ENCODE results near the gene LRP2. TPM values are rescaled to one million over a fixed set of nuclear protein-coding genes. Genes with fewer than 3 reads are reported as not detected.

Gene LRP2
- total RNA-seq, 3 donors from 2014 or later (not counting 1 experiment from before 2014, with no cell fraction given), result not detected

GRCh38 chr2:169082995-169083394, 279.3 kb downstream of the LRP2 start:
- no peak overlapping the region for H3K27ac ChIP-seq (ENCODE audit: low read length)
- peaks cover 2% of the 10 kb centered on the region for H3K4me1 ChIP-seq (ENCODE audit: control insufficient read depth, insufficient read depth, low read length)
- Mint-ChIP-seq H3K27me3 (ENCODE audit: low read depth in 2 of 2) (peaks cover 2 to 13% of the 10 kb centered on the region in 2 donors), H3K9me3 (peaks cover 0 to 3% of the 10 kb centered on the region in 2 donors), H3K4me3 (no peak overlapping the region), H3K36me3 (peaks cover 24% of the 10 kb centered on the region), H3K27ac (no peak overlapping the region), H3K4me1 (no peaks in the 10 kb centered on the region)
- no peak for TF ChIP-seq CTCF (IDR thresholded peaks at IDR 0.05)
- DNase-seq (no peak), ATAC-seq (no peak)
- H3K4me3 ChIP-seq (ENCODE audit: low read length), result no peak overlapping the region
- intact Hi-C loops (cut with micrococcal nuclease), result no loop called here
- H3K36me3 ChIP-seq (ENCODE audit: control insufficient read depth, insufficient read depth, low read length), result no peaks in the 10 kb centered on the region
- no peaks in the 10 kb centered on the region for H3K27me3 ChIP-seq (ENCODE audit: control insufficient read depth, insufficient read depth, low read length)
- 59% methylated on average over 4 of the region's 4 CpGs for WGBS (ENCODE audit: insufficient coverage)
- H3K9me3 ChIP-seq (ENCODE audit: control insufficient read depth, insufficient read depth, low read length), result no peaks in the 10 kb centered on the region

- H3K9me3 ChIP-seq (ENCODE audit: control insufficient read depth, insufficient read depth, low read length), result no peaks in the 10 kb centered on the region
Observed at GRCh38 chr2:169081551-169081950, 280.8 kb downstream of the LRP2 start.

GRCh38 chr2:169080250-169081069, 281.9 kb downstream of the LRP2 start:
- Mint-ChIP-seq H3K9me3 (no peaks in the 10 kb centered on the region), H3K4me1 (no peaks in the 10 kb centered on the region), H3K36me3 (peaks cover 11% of the 10 kb centered on the region), H3K27ac (no peak overlapping the region), H3K4me3 (no peak overlapping the region), H3K27me3 (ENCODE audit: low read depth in 2 of 2) (peaks cover 0 to under 1% of the 10 kb centered on the region in 2 donors)
- H3K4me3 ChIP-seq (ENCODE audit: low read length), result no peak overlapping the region
- H3K9me3 ChIP-seq (ENCODE audit: control insufficient read depth, insufficient read depth, low read length), result no peaks in the 10 kb centered on the region
- ATAC-seq (peak in 1 of 3 donors; percentile 61), DNase-seq (no peak)
- WGBS (ENCODE audit: insufficient coverage), result 64% methylated on average over 2 of the region's 2 CpGs
- TF ChIP-seq CTCF (IDR thresholded peaks at IDR 0.05), result no peak
- H3K27me3 ChIP-seq (ENCODE audit: control insufficient read depth, insufficient read depth, low read length), result no peaks in the 10 kb centered on the region
- no peaks in the 10 kb centered on the region for H3K36me3 ChIP-seq (ENCODE audit: control insufficient read depth, insufficient read depth, low read length)
- H3K27ac ChIP-seq (ENCODE audit: low read length), result no peak overlapping the region
- intact Hi-C loops (cut with micrococcal nuclease), result no loop called here
- H3K4me1 ChIP-seq (ENCODE audit: control insufficient read depth, insufficient read depth, low read length), result peaks cover 2% of the 10 kb centered on the region

More at GRCh38 chr2:169081551-169081950, 280.8 kb downstream of the LRP2 start:
- ATAC-seq (no peak), DNase-seq (no peak)
- peaks cover 22% of the 10 kb centered on the region for H3K36me3 Mint-ChIP-seq
- no peak overlapping the region for H3K4me3 ChIP-seq (ENCODE audit: low read length)
- no peaks in the 10 kb centered on the region for H3K36me3 ChIP-seq (ENCODE audit: control insufficient read depth, insufficient read depth, low read length)
- H3K4me1 Mint-ChIP-seq, result no peaks in the 10 kb centered on the region
- intact Hi-C loops (cut with micrococcal nuclease), result no loop called here
- no peak overlapping the region for H3K4me3 Mint-ChIP-seq
- WGBS (ENCODE audit: insufficient coverage), result 94% methylated on average over 5 of the region's 5 CpGs
- TF ChIP-seq CTCF (IDR thresholded peaks at IDR 0.05), result no peak
- H3K4me1 ChIP-seq (ENCODE audit: control insufficient read depth, insufficient read depth, low read length), result peaks cover 2% of the 10 kb centered on the region
- H3K27ac ChIP-seq (ENCODE audit: low read length), result no peak overlapping the region
- peaks cover 0 to 3% of the 10 kb centered on the region in 2 donors for H3K9me3 Mint-ChIP-seq
- H3K27me3 Mint-ChIP-seq (ENCODE audit: low read depth in 2 of 2), result peaks cover 2 to 11% of the 10 kb centered on the region in 2 donors
- no peaks in the 10 kb centered on the region for H3K27me3 ChIP-seq (ENCODE audit: control insufficient read depth, insufficient read depth, low read length)
- no peak overlapping the region for H3K27ac Mint-ChIP-seq

All from natural killer cell (primary cell).